ENCODE results near the gene CCDC69. TPM values are rescaled to one million over a fixed set of nuclear protein-coding genes. Genes with fewer than 3 reads are reported as not detected.
"Not testable (repeated sequence)": the region's sequence is repeated elsewhere in the genome, so short reads cannot be mapped to it uniquely, and the experiment has no call there.

The CCDC69 gene
- total RNA-seq, 1 experiment from 2014 or later, result 0.39 TPM

- DNase-seq (ENCODE audit: low read depth in 1 of 2, low spot score in 2 of 2), result no peak
- Histone ChIP-seq H3K4me3 (no peak overlapping the region), H3K9me3 (replicated peaks) (peaks cover 4% of the 10 kb centered on the region; the same call in 1 of the 2 replicates), H3K36me3 (no peaks in the 10 kb centered on the region), H3K27ac (no peak overlapping the region), H3K27me3 (replicated peaks) (no peaks in the 10 kb centered on the region), H3K4me1 (replicated peaks) (no peaks in the 10 kb centered on the region)
Observed at GRCh38 chr5:151186052-151186451, 37.8 kb downstream of the CCDC69 start.

GRCh38 chr5:151184316-151185042, 39.4 kb downstream of the CCDC69 start:
- peak in 1 of 2 experiments; percentile 28 for DNase-seq (ENCODE audit: low read depth in 1 of 2, low spot score in 2 of 2)

GRCh38 chr5:151183456-151184245, 40.2 kb downstream of the CCDC69 start:
- H3K4me1 ChIP-seq (replicated peaks), result no peaks in the 10 kb centered on the region
- H3K27ac ChIP-seq, result no peak overlapping the region
- H3K27me3 ChIP-seq (replicated peaks), result no peaks in the 10 kb centered on the region
- no peak overlapping the region for H3K4me3 ChIP-seq
- H3K9me3 ChIP-seq (replicated peaks), result peaks cover 4% of the 10 kb centered on the region; the same call in 1 of the 2 replicates
- H3K36me3 ChIP-seq, result no peaks in the 10 kb centered on the region
- DNase-seq (ENCODE audit: low read depth in 1 of 2, low spot score in 2 of 2), result no peak

More at GRCh38 chr5:151184316-151185042, 39.4 kb downstream of the CCDC69 start:
- H3K36me3 ChIP-seq, result no peaks in the 10 kb centered on the region
- no peaks in the 10 kb centered on the region for H3K4me1 ChIP-seq (replicated peaks)
- no peak overlapping the region for H3K4me3 ChIP-seq
- H3K9me3 ChIP-seq (replicated peaks), result peaks cover 4% of the 10 kb centered on the region; the same call in 1 of the 2 replicates
- H3K27ac ChIP-seq, result no peak overlapping the region
- H3K27me3 ChIP-seq (replicated peaks), result no peaks in the 10 kb centered on the region

GRCh38 chr5:151182976-151183375, 40.9 kb downstream of the CCDC69 start:
- DNase-seq (ENCODE audit: low read depth in 1 of 2, low spot score in 2 of 2), result no peak
- no peaks in the 10 kb centered on the region for H3K36me3 ChIP-seq
- H3K9me3 ChIP-seq (replicated peaks), result peaks cover 2% of the 10 kb centered on the region; the same call in 1 of the 2 replicates

GRCh38 chr5:151182524-151182900, 41.4 kb downstream of the CCDC69 start:
- H3K4me3 ChIP-seq, result no peak overlapping the region
- no peaks in the 10 kb centered on the region for H3K9me3 ChIP-seq (replicated peaks)
- no peaks in the 10 kb centered on the region for H3K36me3 ChIP-seq
- no peaks in the 10 kb centered on the region for H3K27me3 ChIP-seq (replicated peaks)
- no peak for DNase-seq (ENCODE audit: low read depth in 1 of 2, low spot score in 2 of 2)
- H3K27ac ChIP-seq, result no peak overlapping the region
- no peaks in the 10 kb centered on the region for H3K4me1 ChIP-seq (replicated peaks)

More at GRCh38 chr5:151182976-151183375, 40.9 kb downstream of the CCDC69 start:
- H3K4me1 ChIP-seq (replicated peaks), result no peaks in the 10 kb centered on the region
- no peak overlapping the region for H3K4me3 ChIP-seq
- H3K27me3 ChIP-seq (replicated peaks), result no peaks in the 10 kb centered on the region
- no peak overlapping the region for H3K27ac ChIP-seq

GRCh38 chr5:151181818-151182523, 41.9 kb downstream of the CCDC69 start:
- Histone ChIP-seq H3K27ac (no peak overlapping the region), H3K4me1 (replicated peaks) (no peaks in the 10 kb centered on the region), H3K27me3 (replicated peaks) (no peaks in the 10 kb centered on the region), H3K9me3 (replicated peaks) (no peaks in the 10 kb centered on the region), H3K4me3 (no peak overlapping the region), H3K36me3 (no peaks in the 10 kb centered on the region)
- peak in 1 of 2 experiments; percentile 27 for DNase-seq (ENCODE audit: low read depth in 1 of 2, low spot score in 2 of 2)

- H3K27ac ChIP-seq, result no peak overlapping the region
- no peaks in the 10 kb centered on the region for H3K36me3 ChIP-seq
- H3K4me1 ChIP-seq (replicated peaks), result no peaks in the 10 kb centered on the region
- H3K4me3 ChIP-seq, result no peak overlapping the region
- H3K27me3 ChIP-seq (replicated peaks), result no peaks in the 10 kb centered on the region
- peak in 1 of 2 experiments; percentile 42 for DNase-seq (ENCODE audit: low read depth in 1 of 2, low spot score in 2 of 2)
- H3K9me3 ChIP-seq (replicated peaks), result no peaks in the 10 kb centered on the region
Observed at GRCh38 chr5:151180291-151180690, 43.6 kb downstream of the CCDC69 start.

- H3K27ac ChIP-seq, result no peak overlapping the region
- DNase-seq (ENCODE audit: low read depth in 1 of 2, low spot score in 2 of 2), result peak in 1 of 2 experiments; percentile 21
- H3K27me3 ChIP-seq (replicated peaks), result no peaks in the 10 kb centered on the region
- H3K36me3 ChIP-seq, result no peaks in the 10 kb centered on the region
- no peaks in the 10 kb centered on the region for H3K9me3 ChIP-seq (replicated peaks)
- H3K4me3 ChIP-seq, result no peak overlapping the region
- H3K4me1 ChIP-seq (replicated peaks), result no peaks in the 10 kb centered on the region
Observed at GRCh38 chr5:151179489-151179840, 44.4 kb downstream of the CCDC69 start.

GRCh38 chr5:151178777-151179488, 45.0 kb downstream of the CCDC69 start:
- no peaks in the 10 kb centered on the region for H3K9me3 ChIP-seq (replicated peaks)
- peak in 1 of 2 experiments; percentile 37 for DNase-seq (ENCODE audit: low read depth in 1 of 2, low spot score in 2 of 2)
- H3K36me3 ChIP-seq, result no peaks in the 10 kb centered on the region
- H3K27me3 ChIP-seq (replicated peaks), result no peaks in the 10 kb centered on the region
- no peak overlapping the region for H3K4me3 ChIP-seq
- no peak overlapping the region for H3K27ac ChIP-seq
- H3K4me1 ChIP-seq (replicated peaks), result no peaks in the 10 kb centered on the region

- Histone ChIP-seq H3K9me3 (replicated peaks) (no peaks in the 10 kb centered on the region), H3K4me3 (no peak overlapping the region), H3K36me3 (no peaks in the 10 kb centered on the region), H3K27me3 (replicated peaks) (no peaks in the 10 kb centered on the region), H3K4me1 (replicated peaks) (no peaks in the 10 kb centered on the region), H3K27ac (no peak overlapping the region)
- DNase-seq (ENCODE audit: low read depth in 1 of 2, low spot score in 2 of 2), result peak in 1 of 2 experiments; percentile 32
Observed at GRCh38 chr5:151178372-151178771, 45.5 kb downstream of the CCDC69 start.

- not testable (repeated sequence) for H3K4me3 ChIP-seq; H3K27ac ChIP-seq; H3K4me1 ChIP-seq (replicated peaks); H3K9me3 ChIP-seq (replicated peaks); H3K36me3 ChIP-seq; H3K27me3 ChIP-seq (replicated peaks)
- DNase-seq (ENCODE audit: low read depth in 1 of 2, low spot score in 2 of 2), result peak in 1 of 2 experiments; percentile 21
Observed at GRCh38 chr5:151176268-151176667, 47.6 kb downstream of the CCDC69 start.

GRCh38 chr5:151174612-151175101, 49.2 kb downstream of the CCDC69 start:
- Histone ChIP-seq H3K4me3 (no peak overlapping the region), H3K27me3 (replicated peaks) (0 out of 2 replicates have a peak, but pooled peaks cover 7% of the 10 kb centered on the region), H3K36me3 (no peaks in the 10 kb centered on the region), H3K4me1 (replicated peaks) (no peaks in the 10 kb centered on the region), H3K9me3 (replicated peaks) (no peaks in the 10 kb centered on the region), H3K27ac (no peak overlapping the region)
- DNase-seq (ENCODE audit: low read depth in 1 of 2, low spot score in 2 of 2), result peak in 1 of 2 experiments; percentile 41

Data from SJSA1 (cell line).